GM21360 (cell line): ENCODE measurements around the gene WDR48.

ENCODE experiments used
- ATAC-seq: cut with Tn5 transposase; IDR thresholded peaks from one replicate; pipeline ENCODE4 v1.9.1; 2021; ENCODE audit warnings: mild to moderate bottlenecking, moderate library complexity; ENCODE audit not compliant: unreplicated experiment

WDR48 gene

GRCh38 chr3:39100500-39100886, 48.7 kb downstream of the WDR48 start:
- ATAC-seq: no peak

- ATAC-seq: no peak
These were observed 49.3 kb downstream of the WDR48 start for GRCh38 chr3:39101022-39101689.

GRCh38 chr3:39102504-39103323, 50.9 kb downstream of the WDR48 start:
- no peak for ATAC-seq

GRCh38 chr3:39103324-39103693, 51.5 kb downstream of the WDR48 start:
- no peak for ATAC-seq

- no peak for ATAC-seq
These were observed 52.2 kb downstream of the WDR48 start for GRCh38 chr3:39103791-39104552.

- ATAC-seq: no peak
These were observed 53.3 kb downstream of the WDR48 start for GRCh38 chr3:39104961-39105686.

GRCh38 chr3:39105687-39106063, 53.9 kb downstream of the WDR48 start:
- ATAC-seq: no peak

GRCh38 chr3:39106281-39106811, 54.5 kb downstream of the WDR48 start:
- no peak for ATAC-seq

GRCh38 chr3:39106851-39107387, 55.1 kb downstream of the WDR48 start:
- peak; percentile 8 for ATAC-seq

- ATAC-seq: peak; percentile 43
These were observed 55.8 kb downstream of the WDR48 start, which contains the start of the genes GORASP1 and TTC21A for GRCh38 chr3:39107388-39108199. TSS of gene GORASP1 (minus strand) at chr3:39107627. CDS start at chr3:39107541, 86 bp downstream. TSS of gene TTC21A (plus strand) at chr3:39107680. CDS start at chr3:39107838, 158 bp downstream.

- peak; percentile 78 for ATAC-seq
These were observed 56.4 kb downstream of the WDR48 start for GRCh38 chr3:39108200-39108710.

- no peak for ATAC-seq
These were observed 57.3 kb downstream of the WDR48 start for GRCh38 chr3:39109086-39109485.

- ATAC-seq: no peak
These were observed 58.3 kb downstream of the WDR48 start for GRCh38 chr3:39110041-39110639.

- no peak for ATAC-seq
These were observed 60.3 kb downstream of the WDR48 start for GRCh38 chr3:39112113-39112512.

- ATAC-seq: no peak
These were observed 60.7 kb downstream of the WDR48 start for GRCh38 chr3:39112535-39112934.

- ATAC-seq: no peak
These were observed 61.5 kb downstream of the WDR48 start for GRCh38 chr3:39113291-39113690.

GRCh38 chr3:39114456-39114855, 62.6 kb downstream of the WDR48 start:
- no peak for ATAC-seq

- ATAC-seq: no peak
These were observed 64.1 kb downstream of the WDR48 start for GRCh38 chr3:39115870-39116269.

- ATAC-seq: no peak
These were observed 66.3 kb downstream of the WDR48 start for GRCh38 chr3:39118079-39118478.
